Measurements from ENCODE around the gene RAD51B. TPM values are rescaled to one million over a fixed set of nuclear protein-coding genes. Genes with fewer than 3 reads are reported as not detected.

The RAD51B gene
- total RNA-seq, 1 experiment from 2014 or later = 14.2 TPM

- no peaks in the 10 kb centered on the region for H3K36me3 Mint-ChIP-seq
- POLR2A ChIA-PET = no interaction called here
- peaks cover 6% of the 10 kb centered on the region for H3K4me1 Mint-ChIP-seq
- H3K27me3 Mint-ChIP-seq (ENCODE audit: low read depth) = no peaks in the 10 kb centered on the region
- DNase-seq (ENCODE audit: low spot score) (no peak), ATAC-seq (no peak)
- no peaks in the 10 kb centered on the region for H3K9me3 Mint-ChIP-seq
- CTCF ChIA-PET = interaction anchor here (0.6 to 1.6 kb wide), 3 partner anchors 9 to 97 kb away, joined by 3 to 6 read pairs (median 3); no protein-coding TSS in a partner anchor
- H3K4me3 Mint-ChIP-seq = no peak overlapping the region
- H3K27ac Mint-ChIP-seq = no peak overlapping the region
- no peak for TF ChIP-seq RELA (CRISPR knock-in tag; IDR thresholded peaks at IDR 0.05; ENCODE audit: borderline replicate concordance)
- TF ChIP-seq ARID4B (CRISPR knock-in tag; IDR thresholded peaks at IDR 0.05; ENCODE audit: borderline replicate concordance) = no peak
- no peak for TF ChIP-seq ZMAT4 (CRISPR knock-in tag; IDR thresholded peaks at IDR 0.05)
- TF ChIP-seq USF2 (CRISPR knock-in tag; IDR thresholded peaks at IDR 0.05) = no peak
- TF ChIP-seq JAZF1 (CRISPR knock-in tag; IDR thresholded peaks at IDR 0.05) = no peak
Measured at GRCh38 chr14:68757618-68758081, 938.1 kb downstream of the RAD51B start.

- no peak for DNase-seq (ENCODE audit: low spot score)
- Mint-ChIP-seq H3K9me3 (no peaks in the 10 kb centered on the region), H3K4me3 (no peak overlapping the region), H3K4me1 (peaks cover 12% of the 10 kb centered on the region), H3K27ac (no peak overlapping the region), H3K27me3 (ENCODE audit: low read depth) (no peaks in the 10 kb centered on the region), H3K36me3 (no peaks in the 10 kb centered on the region)
- ATAC-seq = no peak
- ChIA-PET CTCF (no interaction called here), POLR2A (no interaction called here)
- TF ChIP-seq ATF1 (CRISPR knock-in tag; IDR thresholded peaks at IDR 0.05) (no peak), ESRRA (CRISPR knock-in tag; IDR thresholded peaks at IDR 0.05; ENCODE audit: borderline replicate concordance) (no peak), NR3C1 (CRISPR knock-in tag; conservative IDR thresholded peaks at IDR 0.05; ENCODE audit: low read depth) (no peak), JUN (CRISPR knock-in tag; IDR thresholded peaks at IDR 0.05) (no peak)
- TF ChIP-seq, protein P1, sequence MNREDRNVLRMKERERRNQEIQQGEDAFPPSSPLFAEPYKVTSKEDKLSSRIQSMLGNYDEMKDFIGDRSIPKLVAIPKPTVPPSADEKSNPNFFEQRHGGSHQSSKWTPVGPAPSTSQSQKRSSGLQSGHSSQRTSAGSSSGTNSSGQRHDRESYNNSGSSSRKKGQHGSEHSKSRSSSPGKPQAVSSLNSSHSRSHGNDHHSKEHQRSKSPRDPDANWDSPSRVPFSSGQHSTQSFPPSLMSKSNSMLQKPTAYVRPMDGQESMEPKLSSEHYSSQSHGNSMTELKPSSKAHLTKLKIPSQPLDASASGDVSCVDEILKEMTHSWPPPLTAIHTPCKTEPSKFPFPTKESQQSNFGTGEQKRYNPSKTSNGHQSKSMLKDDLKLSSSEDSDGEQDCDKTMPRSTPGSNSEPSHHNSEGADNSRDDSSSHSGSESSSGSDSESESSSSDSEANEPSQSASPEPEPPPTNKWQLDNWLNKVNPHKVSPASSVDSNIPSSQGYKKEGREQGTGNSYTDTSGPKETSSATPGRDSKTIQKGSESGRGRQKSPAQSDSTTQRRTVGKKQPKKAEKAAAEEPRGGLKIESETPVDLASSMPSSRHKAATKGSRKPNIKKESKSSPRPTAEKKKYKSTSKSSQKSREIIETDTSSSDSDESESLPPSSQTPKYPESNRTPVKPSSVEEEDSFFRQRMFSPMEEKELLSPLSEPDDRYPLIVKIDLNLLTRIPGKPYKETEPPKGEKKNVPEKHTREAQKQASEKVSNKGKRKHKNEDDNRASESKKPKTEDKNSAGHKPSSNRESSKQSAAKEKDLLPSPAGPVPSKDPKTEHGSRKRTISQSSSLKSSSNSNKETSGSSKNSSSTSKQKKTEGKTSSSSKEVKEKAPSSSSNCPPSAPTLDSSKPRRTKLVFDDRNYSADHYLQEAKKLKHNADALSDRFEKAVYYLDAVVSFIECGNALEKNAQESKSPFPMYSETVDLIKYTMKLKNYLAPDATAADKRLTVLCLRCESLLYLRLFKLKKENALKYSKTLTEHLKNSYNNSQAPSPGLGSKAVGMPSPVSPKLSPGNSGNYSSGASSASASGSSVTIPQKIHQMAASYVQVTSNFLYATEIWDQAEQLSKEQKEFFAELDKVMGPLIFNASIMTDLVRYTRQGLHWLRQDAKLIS (CRISPR knock-in tag; IDR thresholded peaks at IDR 0.05; ENCODE audit: borderline replicate concordance) = no peak
Measured at GRCh38 chr14:68758301-68758700, 938.7 kb downstream of the RAD51B start.

DNA sequence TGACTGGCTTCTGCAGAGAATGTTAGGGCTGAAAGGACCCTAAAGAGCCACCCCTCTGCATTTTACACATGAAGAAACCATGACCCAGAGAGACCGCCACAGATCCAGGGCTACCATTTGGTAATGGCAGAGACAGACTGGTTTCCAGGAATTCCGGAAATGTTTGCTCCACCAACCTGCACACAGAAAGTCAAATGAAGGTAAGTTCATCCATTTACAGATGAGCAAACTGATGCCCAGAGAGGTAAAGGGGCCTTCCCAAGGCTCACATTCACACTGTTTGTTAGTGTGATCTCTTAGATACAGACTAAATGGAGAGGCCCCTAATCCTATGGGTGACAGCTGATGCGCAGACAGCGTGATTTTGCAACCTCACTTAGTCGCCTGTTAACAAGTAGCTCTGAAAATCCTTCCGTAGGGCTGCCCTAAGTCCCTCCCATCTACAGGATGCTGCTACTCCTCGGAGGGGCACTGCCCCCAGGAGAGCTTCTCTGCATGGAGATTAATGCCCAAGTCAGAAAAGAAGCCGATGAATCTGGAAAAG, 939.5 kb downstream of the RAD51B start:
- H3K4me3 Mint-ChIP-seq = no peak overlapping the region
- ATAC-seq (no peak), DNase-seq (ENCODE audit: low spot score) (no peak)
- H3K36me3 Mint-ChIP-seq = no peaks in the 10 kb centered on the region
- no peaks in the 10 kb centered on the region for H3K9me3 Mint-ChIP-seq
- no peak overlapping the region for H3K27ac Mint-ChIP-seq
- POLR2A ChIA-PET = no interaction called here
- peaks cover 17% of the 10 kb centered on the region for H3K4me1 Mint-ChIP-seq
- no peaks in the 10 kb centered on the region for H3K27me3 Mint-ChIP-seq (ENCODE audit: low read depth)
- CTCF ChIA-PET = interaction anchor here (2.6 kb wide), 1 partner anchor 66 kb away, joined by 6 read pairs; no protein-coding TSS in a partner anchor
- TF ChIP-seq, protein P1 (CRISPR knock-in tag; IDR thresholded peaks at IDR 0.05; ENCODE audit: borderline replicate concordance) = no peak
- TF ChIP-seq ESRRA (CRISPR knock-in tag; IDR thresholded peaks at IDR 0.05; ENCODE audit: borderline replicate concordance) (no peak), ZNF281 (CRISPR knock-in tag; IDR thresholded peaks at IDR 0.05) (no peak), SOX15 (CRISPR knock-in tag; IDR thresholded peaks at IDR 0.05) (no peak), CREB1 (CRISPR knock-in tag; IDR thresholded peaks at IDR 0.05) (no peak)
